Central memory CD8-positive, alpha-beta T cell (primary cell): ENCODE data around the gene CST3.
"Not testable (repeated sequence)": the region's sequence is repeated elsewhere in the genome, so short reads cannot be mapped to it uniquely, and the experiment has no call there.

Experiments
- ATAC-seq: fragments of 150-1000 bp; cut with Tn5 transposase; replicated peaks from 2 replicates; pipeline ENCODE4 v1.10.0; 2022; ENCODE audit warnings: mild to moderate bottlenecking, moderate FRiP score, moderate number of reproducible peaks; ENCODE audit not compliant: poor library complexity, severe bottlenecking; ENCODE audit errors: extremely low read depth
- DNase-seq, 2 donors: peaks; one replicate each; pipeline ENCODE4 v3.0.0; 2021; ENCODE audit warnings: low spot score in 2 of 2
- H3K27ac Mint-ChIP-seq: one replicate; pipeline ENCODE4 v1.8.0; 2022; ENCODE audit warnings: low read depth, mild to moderate bottlenecking, moderate library complexity, mixed read lengths
- H3K27me3 Mint-ChIP-seq: one replicate; pipeline ENCODE4 v1.8.0; 2022; ENCODE audit warnings: mixed read lengths
- H3K36me3 Mint-ChIP-seq: one replicate; pipeline ENCODE4 v1.8.0; 2022; ENCODE audit warnings: mild to moderate bottlenecking, moderate library complexity, mixed read lengths; ENCODE audit not compliant: insufficient read depth
- H3K4me1 Mint-ChIP-seq: one replicate; pipeline ENCODE4 v1.8.0; 2022; ENCODE audit warnings: mixed read lengths
- H3K4me3 Mint-ChIP-seq: one replicate; pipeline ENCODE4 v1.8.0; 2022; ENCODE audit warnings: mild to moderate bottlenecking, moderate library complexity, mixed read lengths
- H3K9me3 Mint-ChIP-seq: one replicate; pipeline ENCODE4 v1.8.0; 2022; ENCODE audit warnings: mixed read lengths

Gene CST3

GRCh38 chr20:23669866-23670265, 32.1 kb upstream of the CST3 start:
- ATAC-seq = no peak
- no peak for DNase-seq
- no peaks in the 10 kb centered on the region for H3K9me3 Mint-ChIP-seq
- H3K27me3 Mint-ChIP-seq = no peaks in the 10 kb centered on the region
- no peaks in the 10 kb centered on the region for H3K4me1 Mint-ChIP-seq
- H3K36me3 Mint-ChIP-seq = no peaks in the 10 kb centered on the region
- H3K4me3 Mint-ChIP-seq = no peak overlapping the region
- no peak overlapping the region for H3K27ac Mint-ChIP-seq

- Mint-ChIP-seq H3K27me3 (no peaks in the 10 kb centered on the region), H3K36me3 (no peaks in the 10 kb centered on the region), H3K4me1 (no peaks in the 10 kb centered on the region), H3K27ac (no peak overlapping the region), H3K9me3 (no peaks in the 10 kb centered on the region), H3K4me3 (no peak overlapping the region)
- DNase-seq (no peak), ATAC-seq (no peak)
Measured at GRCh38 chr20:23669327-23669726, 31.6 kb upstream of the CST3 start.

GRCh38 chr20:23668477-23668951, 30.8 kb upstream of the CST3 start:
- Mint-ChIP-seq H3K9me3 (no peaks in the 10 kb centered on the region), H3K4me3 (no peak overlapping the region), H3K27me3 (no peaks in the 10 kb centered on the region), H3K36me3 (no peaks in the 10 kb centered on the region), H3K27ac (no peak overlapping the region), H3K4me1 (no peaks in the 10 kb centered on the region)
- DNase-seq (no peak), ATAC-seq (no peak)

DNA sequence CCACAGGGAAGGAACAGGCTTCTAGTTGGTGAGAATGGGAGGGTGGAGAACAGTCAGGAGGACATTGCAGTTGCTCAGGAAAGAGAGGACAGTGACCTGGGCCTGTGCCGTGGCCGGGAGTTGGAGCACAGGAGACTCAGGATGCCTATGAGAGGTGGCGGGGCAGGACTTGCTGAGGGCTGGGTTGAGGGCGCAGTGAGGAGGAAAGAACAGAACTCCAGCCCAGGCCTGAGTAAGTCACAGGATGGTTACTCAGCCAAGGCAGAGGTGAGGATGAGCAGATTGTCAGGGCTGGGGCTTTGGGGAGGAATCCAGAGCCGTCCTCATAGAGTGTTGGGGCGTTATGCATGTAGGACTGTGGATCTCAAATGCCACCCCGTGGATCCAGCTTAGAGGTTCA, 29.9 kb upstream of the CST3 start:
- no peak overlapping the region for H3K4me3 Mint-ChIP-seq
- no peaks in the 10 kb centered on the region for H3K9me3 Mint-ChIP-seq
- H3K27me3 Mint-ChIP-seq = no peaks in the 10 kb centered on the region
- no peak for ATAC-seq
- no peaks in the 10 kb centered on the region for H3K4me1 Mint-ChIP-seq
- no peak overlapping the region for H3K27ac Mint-ChIP-seq
- no peaks in the 10 kb centered on the region for H3K36me3 Mint-ChIP-seq
- no peak for DNase-seq

- Mint-ChIP-seq H3K4me3 (no peak overlapping the region), H3K27me3 (no peaks in the 10 kb centered on the region), H3K9me3 (no peaks in the 10 kb centered on the region), H3K36me3 (no peaks in the 10 kb centered on the region), H3K27ac (no peak overlapping the region), H3K4me1 (no peaks in the 10 kb centered on the region)
- ATAC-seq (no peak), DNase-seq (no peak)
Measured at GRCh38 chr20:23666698-23667097, 28.9 kb upstream of the CST3 start.

- no peak overlapping the region for H3K4me3 Mint-ChIP-seq
- no peak for ATAC-seq
- no peak overlapping the region for H3K27ac Mint-ChIP-seq
- DNase-seq = no peak
- no peaks in the 10 kb centered on the region for H3K9me3 Mint-ChIP-seq
- no peaks in the 10 kb centered on the region for H3K4me1 Mint-ChIP-seq
- H3K27me3 Mint-ChIP-seq = no peaks in the 10 kb centered on the region
- H3K36me3 Mint-ChIP-seq = no peaks in the 10 kb centered on the region
Measured at GRCh38 chr20:23666189-23666588, 28.4 kb upstream of the CST3 start.

- ATAC-seq (no peak), DNase-seq (no peak)
- no peaks in the 10 kb centered on the region for H3K27me3 Mint-ChIP-seq
- H3K36me3 Mint-ChIP-seq = no peaks in the 10 kb centered on the region
- no peaks in the 10 kb centered on the region for H3K9me3 Mint-ChIP-seq
- no peak overlapping the region for H3K27ac Mint-ChIP-seq
- no peaks in the 10 kb centered on the region for H3K4me1 Mint-ChIP-seq
- no peak overlapping the region for H3K4me3 Mint-ChIP-seq
Measured at GRCh38 chr20:23664954-23665353, 27.2 kb upstream of the CST3 start.

DNA sequence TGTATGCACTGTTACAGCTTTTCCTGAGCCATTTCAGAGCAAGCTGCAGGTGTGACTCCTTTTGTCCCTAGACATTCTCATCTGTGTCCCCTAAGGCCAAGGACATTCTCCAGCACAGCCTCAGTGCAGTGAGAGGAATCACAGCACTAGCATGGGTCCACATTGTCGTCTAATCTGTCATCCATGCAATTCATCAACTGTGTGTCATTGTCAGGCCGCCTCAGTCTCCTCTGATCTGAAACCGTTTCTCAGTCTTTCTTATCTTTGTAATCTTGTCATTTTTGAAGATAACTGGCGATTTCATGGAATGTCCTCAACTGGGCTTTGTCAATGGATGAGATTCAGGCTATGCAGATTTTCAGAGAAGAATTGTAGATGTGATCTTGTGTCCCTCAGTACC, 26.3 kb upstream of the CST3 start:
- H3K4me3 Mint-ChIP-seq, DNase-seq, ATAC-seq, H3K27me3 Mint-ChIP-seq, H3K36me3 Mint-ChIP-seq, H3K9me3 Mint-ChIP-seq, H3K27ac Mint-ChIP-seq, H3K4me1 Mint-ChIP-seq: not testable (repeated sequence)

DNA sequence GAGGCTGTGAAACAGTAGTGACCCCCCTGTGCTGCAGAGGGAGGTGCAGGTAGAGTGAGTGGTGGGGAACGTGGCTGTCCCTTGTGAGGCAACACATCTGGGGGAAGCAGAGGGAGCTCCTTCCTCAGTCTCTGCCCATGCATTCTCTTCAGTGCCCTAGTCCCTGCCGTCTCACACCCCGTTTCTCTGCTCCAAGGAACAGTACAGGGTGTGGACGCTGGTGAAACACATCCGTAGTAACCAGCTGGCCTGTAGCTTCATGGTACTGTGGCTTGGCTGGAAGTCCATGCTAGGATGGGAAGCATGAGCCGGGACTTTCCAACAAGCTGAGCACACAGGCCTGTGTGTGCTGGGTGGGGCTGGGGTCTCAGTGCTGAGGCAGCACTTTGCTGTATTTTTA, 25.4 kb upstream of the CST3 start:
- no peak for DNase-seq

DNA sequence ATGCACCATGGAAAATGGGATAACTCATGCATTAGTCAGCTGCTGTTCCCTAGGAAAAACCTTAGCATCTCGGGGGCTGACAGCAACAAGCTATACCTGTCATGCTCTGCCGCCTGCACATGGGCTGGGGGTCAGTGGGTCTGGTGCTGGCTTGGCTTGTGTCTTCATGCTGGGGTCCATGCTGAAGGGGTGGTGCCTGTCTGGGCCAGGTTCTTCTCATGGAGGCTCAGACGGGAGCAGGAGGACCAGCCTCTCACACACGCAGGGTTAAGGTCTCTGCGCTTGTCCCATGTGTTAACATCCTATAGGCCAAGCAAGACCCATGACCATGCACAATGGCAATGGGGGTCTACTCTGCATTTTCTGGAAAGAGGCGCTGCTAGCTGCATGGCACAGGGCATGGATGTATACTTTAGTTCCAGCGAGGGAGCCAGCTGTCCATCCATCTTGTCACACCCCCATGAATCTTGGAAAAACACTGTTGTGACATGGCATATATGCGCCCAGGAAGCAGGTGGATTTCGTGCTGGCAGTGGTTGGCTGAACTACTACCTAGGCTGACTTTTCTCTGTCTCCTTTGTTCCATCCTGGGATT, 24.6 kb upstream of the CST3 start:
- no peaks in the 10 kb centered on the region for H3K27me3 Mint-ChIP-seq

More for the DNA sequence above, 25.4 kb upstream of the CST3 start:
- Mint-ChIP-seq H3K4me1 (no peaks in the 10 kb centered on the region), H3K27ac (no peak overlapping the region), H3K9me3 (no peaks in the 10 kb centered on the region), H3K36me3 (no peaks in the 10 kb centered on the region), H3K27me3 (no peaks in the 10 kb centered on the region), H3K4me3 (no peak overlapping the region)
- no peak for ATAC-seq

DNA sequence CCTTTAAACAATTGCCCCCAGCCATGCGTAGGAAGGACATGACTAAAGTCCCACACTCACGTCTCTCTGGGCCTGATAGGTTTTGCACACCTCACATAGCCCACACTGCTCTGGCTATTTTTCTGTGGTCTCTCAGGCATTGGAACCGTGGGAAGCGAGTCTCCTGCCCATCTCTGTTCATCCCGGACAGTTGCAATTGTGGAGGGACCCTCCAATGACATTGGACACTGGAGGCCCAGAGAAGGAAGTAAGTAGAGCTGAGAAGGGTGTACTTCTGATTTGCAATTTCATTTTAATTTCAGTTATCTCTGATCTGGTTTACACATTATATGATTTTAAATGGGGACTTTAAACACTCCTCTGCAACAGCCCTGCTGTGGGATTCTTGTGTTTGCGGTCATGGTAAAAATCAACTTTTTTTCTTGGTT, 23.3 kb upstream of the CST3 start:
- no peak for DNase-seq
- no peak for ATAC-seq
- Mint-ChIP-seq H3K4me1 (no peaks in the 10 kb centered on the region), H3K4me3 (no peak overlapping the region), H3K27ac (no peak overlapping the region), H3K9me3 (no peaks in the 10 kb centered on the region), H3K36me3 (no peaks in the 10 kb centered on the region), H3K27me3 (no peaks in the 10 kb centered on the region)

More for the DNA sequence above, 24.6 kb upstream of the CST3 start:
- Mint-ChIP-seq H3K9me3 (no peaks in the 10 kb centered on the region), H3K4me3 (no peak overlapping the region), H3K36me3 (no peaks in the 10 kb centered on the region), H3K27ac (no peak overlapping the region), H3K4me1 (no peaks in the 10 kb centered on the region)
- DNase-seq (no peak), ATAC-seq (no peak)

DNA sequence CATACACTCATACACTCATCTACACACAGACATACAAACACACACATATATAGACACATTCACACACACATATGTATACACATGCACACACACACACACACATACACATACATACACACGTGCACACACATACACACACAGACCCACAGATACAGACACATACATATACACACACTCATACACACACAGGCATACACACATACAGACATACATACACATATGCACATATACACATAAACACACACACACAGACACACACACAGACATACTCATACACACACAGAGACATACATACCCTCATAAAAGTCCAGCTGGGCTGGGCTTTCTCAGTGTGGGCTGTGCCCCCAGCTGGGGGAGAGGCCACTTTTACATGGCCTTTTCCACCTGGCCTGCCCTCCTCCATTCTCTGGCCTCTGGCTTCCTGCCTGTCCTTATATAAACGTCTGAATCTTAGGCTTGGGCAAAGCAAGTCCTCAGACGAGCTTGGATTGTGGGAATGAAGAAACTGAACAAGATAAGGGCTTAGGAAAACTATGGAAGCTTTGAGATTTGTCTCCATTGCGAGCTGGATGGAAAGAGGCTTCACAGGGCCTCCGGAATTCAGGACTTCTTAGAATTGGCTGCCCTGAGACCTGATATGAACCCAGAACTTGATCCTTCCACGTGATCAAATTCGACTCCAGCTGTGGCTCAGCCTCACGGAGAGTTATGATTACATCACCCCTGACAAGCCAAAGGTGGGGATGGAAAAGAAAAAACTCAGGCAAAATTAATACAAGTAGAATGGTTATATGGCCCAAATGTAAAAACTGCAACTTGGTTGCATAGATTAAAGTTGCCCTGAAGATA, 22.5 kb upstream of the CST3 start:
- H3K27me3 Mint-ChIP-seq = no peaks in the 10 kb centered on the region
- no peak overlapping the region for H3K27ac Mint-ChIP-seq
- no peaks in the 10 kb centered on the region for H3K9me3 Mint-ChIP-seq
- ATAC-seq (no peak), DNase-seq (no peak)
- no peaks in the 10 kb centered on the region for H3K4me1 Mint-ChIP-seq
- H3K36me3 Mint-ChIP-seq = no peaks in the 10 kb centered on the region
- H3K4me3 Mint-ChIP-seq = no peak overlapping the region

DNA sequence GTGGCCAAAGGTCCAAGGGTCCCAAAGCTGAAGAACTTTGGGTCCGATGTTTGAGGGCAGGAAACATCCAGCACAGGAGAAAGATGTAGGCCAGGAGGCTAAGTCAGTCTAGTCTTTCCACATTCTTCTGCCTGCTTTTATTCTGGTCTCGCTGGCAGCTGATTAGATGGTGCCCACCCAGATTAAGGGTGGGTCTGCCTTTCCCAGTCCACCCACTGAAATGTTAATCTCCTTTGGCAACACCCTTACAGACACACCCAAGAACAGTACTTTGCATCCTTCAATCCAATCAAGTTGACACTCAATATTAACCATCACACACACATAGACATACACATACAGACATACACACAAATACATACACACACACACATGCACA, 21.8 kb upstream of the CST3 start:
- not testable (repeated sequence) for H3K27me3 Mint-ChIP-seq, H3K9me3 Mint-ChIP-seq, ATAC-seq, H3K36me3 Mint-ChIP-seq, H3K4me3 Mint-ChIP-seq, H3K4me1 Mint-ChIP-seq, DNase-seq, H3K27ac Mint-ChIP-seq
